HG03575 (cell line): Measurements from ENCODE around the gene NCAPG2.
A peak's percentile ranks its signal among the peaks of the same experiment; 100 is the strongest.

Experiments used
- ATAC-seq: cut with Tn5 transposase; IDR thresholded peaks from one replicate; pipeline ENCODE4 v1.9.1; 2021; ENCODE audit not compliant: unreplicated experiment, insufficient number of reproducible peaks, low FRiP score; ENCODE audit errors: extremely low read depth

The NCAPG2 gene

DNA sequence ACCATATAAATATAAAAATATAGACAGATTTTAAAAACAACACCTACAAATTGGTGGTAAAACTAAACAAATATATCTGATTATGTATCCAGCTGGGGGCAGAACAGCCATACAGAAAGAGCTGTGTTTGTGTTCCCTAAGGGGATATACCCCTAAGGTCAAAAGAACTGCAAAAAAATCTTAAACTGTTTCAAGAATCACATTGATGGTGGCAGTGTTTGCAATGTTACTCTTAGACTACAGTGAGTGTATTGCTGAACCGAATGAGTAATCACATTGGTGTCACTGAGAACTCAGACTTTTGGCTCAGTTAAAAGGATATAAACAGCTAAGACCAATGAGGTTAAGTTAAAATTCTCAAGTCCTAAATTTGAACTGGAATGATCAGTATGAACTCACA is 89.9 kb downstream of the NCAPG2 start:
- no peak for ATAC-seq

DNA sequence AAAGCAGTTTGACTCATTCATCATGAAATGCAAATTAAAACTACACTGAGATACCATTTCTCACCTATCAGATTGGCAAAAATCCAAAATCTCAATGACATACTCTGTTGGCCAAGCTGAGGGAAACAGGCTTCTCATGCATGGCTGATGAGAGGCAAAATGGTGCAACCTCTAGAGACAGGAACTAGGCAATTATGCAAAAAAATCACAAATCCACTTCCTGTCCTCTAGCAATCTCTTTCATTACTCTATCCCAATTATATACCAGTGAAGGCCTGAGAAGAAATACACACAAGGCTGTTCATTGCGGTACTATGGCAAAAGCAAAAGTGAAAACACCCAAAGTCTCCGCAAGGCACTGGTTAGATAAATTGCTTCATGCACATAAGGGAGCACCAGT is 91.1 kb downstream of the NCAPG2 start:
- ATAC-seq = peak; percentile 84

DNA sequence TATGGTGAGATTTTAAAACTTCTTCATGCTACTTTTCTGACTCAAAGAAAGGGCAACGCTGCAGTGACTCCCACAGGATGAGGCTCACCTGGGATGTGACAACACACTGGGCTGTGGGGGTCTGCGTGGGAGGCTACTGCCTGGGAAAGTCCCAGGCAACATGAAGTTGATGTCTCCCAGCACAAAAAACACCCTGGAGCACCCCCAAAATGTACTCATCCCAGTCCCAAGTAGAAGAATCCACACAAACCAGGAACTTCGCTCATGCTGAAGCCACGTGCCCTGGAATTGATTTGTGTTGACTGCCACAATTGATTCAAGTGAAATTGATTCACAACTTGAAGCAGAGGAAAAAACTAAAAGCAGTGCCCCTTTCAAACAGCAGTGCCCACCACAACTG is 92.1 kb downstream of the NCAPG2 start:
- no peak for ATAC-seq

DNA sequence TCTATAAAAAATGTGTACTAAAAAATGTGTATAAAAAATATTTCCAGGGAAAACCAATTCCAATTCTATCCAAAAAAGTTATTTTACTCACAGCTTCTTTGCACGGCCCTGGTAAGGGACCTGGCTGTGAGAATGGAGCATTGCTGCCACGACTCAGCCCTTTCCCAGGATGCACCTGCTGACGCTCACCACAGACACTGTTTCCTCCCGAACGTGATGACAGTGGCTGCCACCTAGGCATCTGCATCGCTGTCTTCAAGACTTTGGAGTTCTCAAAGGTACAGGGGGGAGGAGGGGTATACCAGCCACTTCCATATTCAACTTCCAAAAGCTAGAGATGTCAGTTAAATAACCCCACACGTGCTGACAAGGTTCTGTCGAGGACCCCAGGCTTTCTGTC is 93.1 kb downstream of the NCAPG2 start:
- ATAC-seq = no peak

DNA sequence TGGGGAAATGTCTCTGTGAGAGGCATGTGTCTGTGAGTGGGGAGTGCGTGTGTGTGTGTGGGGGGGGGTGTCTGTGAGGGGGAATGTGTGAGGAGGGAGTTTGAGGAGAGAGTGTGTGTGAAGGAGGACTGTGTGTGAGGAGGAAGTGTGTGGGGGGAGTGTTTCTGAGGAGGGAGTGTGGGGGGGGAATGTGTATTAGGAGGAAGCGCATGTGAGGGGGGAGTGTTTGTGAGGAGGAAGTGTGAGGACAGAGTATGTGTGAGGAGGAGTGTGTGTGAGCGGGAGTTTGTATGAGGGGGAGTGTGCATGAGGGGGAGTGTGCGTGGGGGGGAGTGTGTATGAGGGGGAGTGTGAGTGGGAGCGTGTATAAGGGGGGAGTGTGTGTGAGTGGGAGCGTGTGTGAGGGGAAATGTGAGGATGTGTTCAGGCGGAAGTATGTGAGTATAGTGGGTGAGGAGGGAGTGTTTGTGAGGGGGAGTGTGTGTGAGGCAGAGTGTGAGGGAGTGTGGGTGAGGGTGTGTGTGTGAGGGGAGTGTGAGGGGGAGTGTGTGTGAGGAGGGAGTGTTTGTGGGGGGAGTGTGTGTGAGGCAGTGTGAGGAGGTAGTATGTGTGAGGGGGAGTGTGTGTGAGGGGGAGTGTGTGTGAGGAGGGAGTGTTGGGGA is 95.2 kb downstream of the NCAPG2 start:
- ATAC-seq = no peak

DNA sequence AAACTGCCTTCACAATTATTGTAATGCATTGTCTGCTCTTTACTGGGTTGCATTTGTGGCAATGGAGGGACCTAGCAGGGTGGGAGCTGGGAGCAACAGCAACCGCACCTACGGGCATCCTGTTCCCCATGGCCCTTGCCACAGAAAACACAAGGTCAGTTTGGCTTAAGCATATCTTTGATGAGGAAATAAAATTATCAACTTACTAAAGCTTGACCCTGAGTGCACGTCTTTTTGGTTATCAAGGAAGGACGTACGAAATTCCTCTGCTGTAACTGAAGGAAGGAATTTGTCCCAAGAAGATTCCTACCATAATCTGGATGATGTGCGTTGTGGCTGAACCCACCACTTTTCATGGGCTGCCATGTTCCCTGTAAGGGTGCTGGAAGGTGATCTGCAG is 97.0 kb downstream of the NCAPG2 start:
- no peak for ATAC-seq

DNA sequence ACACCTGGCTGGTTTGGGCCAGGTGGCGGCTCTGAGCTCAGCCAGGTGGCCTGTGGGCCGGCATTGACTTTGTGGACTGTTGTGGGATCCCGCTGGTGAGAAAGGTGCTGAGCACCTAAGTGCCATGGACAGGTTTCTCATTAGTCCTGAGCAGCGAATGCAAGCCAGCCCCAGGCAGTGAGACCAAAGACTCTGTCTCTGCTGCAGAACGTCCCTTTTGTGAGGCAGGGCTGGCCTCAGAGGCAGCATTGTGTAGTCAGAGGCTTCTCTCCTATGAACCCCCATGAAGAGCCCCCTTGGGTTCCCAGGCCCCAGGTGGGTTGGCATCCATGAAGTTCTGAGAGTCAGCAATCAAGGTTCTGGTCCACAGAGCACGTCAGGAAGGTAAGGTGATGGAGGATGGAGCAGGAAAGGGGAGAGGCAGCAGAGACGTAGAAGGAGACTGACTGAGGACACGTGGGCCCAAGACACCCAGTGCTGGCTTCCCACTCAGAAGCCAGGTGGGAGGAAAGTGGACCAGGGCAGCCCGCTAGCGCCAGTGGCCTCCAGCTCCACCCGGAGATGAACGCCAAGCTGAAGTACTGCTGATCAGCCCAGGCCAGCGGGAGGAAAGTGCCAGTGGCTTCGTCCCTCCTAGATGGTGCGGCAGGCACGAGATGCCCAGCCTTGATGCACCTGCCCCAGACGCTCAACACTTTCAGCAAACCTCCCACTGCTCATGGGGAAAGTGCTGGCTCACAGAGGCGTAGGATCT is 97.8 kb downstream of the NCAPG2 start:
- ATAC-seq = no peak

DNA sequence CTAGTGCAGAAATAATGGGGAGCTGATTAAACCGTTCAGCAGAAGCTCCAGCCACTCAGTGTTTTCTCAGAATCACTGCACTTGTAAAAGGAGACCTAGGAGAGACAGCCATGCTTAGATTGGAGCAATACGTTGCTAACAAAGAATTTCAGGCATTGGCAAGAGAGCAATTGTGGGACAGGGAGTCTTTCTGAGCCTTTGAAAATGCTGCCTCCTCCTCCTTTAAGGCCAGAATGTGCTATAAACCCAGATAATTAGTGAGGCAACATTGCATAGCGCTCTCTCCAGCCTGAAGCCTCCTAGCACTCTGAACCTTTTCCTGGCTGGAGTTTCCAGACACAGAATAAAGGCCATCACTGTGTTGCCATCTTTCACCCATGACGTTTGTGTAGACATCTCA is 98.5 kb downstream of the NCAPG2 start:
- no peak for ATAC-seq

DNA sequence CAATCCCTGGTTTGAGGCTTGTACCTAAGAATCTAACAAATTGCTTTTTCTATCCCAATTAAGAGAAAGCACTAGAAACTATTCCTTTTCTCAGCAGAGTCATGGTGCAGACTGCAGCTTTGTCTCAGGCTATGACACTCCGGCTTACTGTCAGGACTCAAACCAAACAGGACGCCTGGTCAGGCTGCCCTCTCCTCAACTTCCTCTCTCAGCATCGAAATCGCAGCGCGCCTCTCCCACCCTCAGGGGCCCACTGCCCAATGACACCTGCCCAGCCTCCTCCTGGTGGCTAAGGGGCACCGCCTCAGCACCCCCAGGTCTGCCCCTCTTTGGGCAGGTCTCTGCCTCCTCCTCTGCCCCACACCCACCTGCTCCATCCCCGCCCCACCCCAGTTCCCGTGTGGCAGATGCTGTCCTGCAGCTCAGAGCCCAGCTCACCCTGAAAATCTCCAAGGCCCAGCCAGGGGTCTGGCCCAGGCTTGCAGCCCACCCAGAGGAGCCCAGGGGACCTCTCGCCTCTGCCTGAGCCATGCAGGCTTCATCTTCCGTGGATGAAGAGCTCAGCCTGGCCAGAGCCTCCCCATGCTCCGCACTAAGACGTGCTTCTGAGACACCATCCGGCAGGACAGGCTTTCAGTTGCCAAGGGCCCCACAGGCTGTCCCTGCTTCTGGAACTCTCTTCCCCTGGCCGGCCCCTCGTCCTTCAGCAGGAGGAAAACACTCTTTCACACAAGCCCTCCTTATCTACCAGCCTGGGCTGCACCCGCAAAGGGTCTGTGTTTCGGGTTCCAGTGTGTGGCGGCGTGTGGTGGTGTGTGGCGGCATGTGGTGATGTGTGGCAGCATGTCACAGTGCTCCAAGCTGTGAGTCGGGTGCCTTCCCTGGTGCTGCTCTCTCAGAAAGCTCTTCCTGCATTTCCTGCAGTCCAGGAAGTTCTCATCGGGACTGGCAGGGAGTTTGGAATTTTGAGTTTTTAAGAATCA is 100.5 kb downstream of the NCAPG2 start:
- ATAC-seq = no peak

DNA sequence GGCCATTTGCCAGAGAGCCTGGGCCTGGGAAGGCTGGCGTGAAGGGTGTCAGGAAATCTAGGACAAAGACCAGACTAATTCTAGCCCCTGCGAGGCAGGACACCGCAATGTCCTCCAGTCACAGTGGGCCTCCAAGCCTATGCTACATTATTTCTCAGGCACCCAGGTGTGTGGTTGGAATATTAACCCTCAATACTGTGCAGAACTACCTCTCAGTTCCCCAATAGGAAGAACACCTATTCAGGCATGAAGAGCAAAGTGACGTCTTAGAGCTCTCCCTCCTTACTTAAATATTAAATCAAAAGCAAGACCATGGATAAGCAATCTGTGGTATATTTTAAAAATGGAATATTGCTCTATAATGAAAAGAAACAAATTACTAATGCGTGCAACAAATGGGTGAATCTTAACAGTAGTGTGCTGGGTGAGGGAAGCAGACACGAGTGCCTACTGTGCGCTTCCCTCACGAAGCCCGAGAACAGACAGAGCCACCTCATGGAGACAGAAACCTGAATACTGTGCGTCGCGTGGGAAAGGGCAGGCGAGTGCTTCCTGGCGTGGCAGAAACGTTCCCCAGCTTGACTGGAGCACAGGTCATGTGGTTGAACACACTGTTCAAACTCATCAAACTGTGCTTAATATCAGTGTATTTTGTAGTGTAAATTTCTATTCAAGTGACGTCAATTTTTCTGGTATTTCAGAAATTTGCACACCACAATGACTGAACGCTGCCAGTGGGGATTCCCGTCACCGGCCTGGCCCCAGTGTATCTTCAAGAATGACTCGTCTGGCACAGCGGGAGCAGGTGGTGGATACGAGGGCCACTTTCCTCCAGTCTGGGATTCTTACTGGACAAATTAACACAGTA is 101.5 kb downstream of the NCAPG2 start:
- ATAC-seq = no peak

DNA sequence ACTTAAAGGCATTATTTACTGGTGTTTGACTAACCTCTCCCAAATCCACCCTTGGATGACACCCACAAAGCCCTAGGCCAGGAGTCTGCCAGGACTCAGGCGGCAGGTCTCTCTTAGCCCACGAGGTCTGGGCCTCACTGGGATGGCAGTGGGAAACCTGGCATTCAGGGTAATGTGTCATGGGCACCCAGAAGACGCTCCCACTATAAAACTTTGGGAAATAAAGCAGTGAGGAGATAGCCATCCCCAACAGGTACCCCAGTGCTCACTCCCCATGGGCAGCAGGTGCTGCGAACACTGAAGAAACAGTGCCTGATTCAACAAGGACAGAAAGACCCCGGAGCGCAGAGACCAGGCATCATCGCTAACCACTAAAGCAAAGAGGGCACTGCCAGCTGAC is 102.6 kb downstream of the NCAPG2 start:
- no peak for ATAC-seq

DNA sequence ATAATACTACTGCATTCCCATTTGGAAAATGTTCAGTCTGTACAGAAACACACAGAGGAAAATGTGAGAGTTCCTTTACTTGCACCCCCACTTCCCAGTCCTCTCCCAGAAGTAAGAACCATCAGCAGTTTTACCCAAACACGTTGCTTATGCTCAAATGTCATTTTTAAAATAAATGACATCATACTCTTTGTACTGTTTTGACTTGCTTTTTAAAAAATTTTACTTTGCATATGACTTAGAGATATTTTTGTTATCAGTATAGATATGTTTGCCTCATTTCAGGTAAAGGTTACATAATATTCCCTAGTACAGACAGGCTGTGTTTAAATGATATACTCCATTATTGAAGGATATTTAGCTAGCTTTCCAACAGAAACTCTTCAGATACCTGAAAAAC is 103.5 kb downstream of the NCAPG2 start:
- ATAC-seq = no peak

DNA sequence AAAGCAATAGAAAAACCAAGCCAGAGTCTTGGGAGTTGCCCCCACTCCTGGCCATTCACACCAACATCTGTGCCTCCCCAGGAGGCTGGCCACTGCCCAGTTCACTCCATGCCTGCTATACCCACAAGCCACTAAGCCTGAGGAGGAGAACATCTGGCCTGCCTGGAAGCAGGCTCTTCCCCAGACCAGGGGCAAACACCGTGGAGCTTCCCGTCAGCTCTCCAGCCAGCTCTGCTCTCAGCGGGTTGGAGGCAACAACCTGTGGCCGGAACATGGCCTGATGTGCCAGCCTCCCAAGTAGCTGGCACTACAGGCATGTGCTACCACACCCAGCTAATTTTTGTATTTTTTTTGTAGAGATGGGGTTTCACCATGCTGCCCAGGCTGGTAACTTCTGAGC is 107.9 kb downstream of the NCAPG2 start:
- no peak for ATAC-seq

DNA sequence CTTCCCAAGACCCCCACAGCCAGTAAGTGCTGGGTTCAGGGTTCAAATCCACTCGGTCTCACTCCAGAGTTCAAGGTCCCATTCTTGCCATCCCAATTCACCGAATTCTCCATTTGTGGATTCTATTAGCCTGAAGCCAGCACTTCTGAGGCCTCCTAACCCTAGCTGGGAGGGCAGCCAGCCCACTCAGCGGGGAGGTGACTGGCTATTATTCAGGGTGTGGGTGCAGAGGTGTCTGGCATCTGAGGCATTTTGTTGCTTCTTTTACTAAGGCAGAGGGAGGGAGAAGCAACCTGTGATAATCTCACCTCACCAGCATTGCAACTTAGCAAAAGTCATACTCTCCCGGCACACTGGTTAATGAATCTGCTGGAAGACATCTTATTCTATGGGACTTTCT is 108.3 kb downstream of the NCAPG2 start:
- no peak for ATAC-seq

DNA sequence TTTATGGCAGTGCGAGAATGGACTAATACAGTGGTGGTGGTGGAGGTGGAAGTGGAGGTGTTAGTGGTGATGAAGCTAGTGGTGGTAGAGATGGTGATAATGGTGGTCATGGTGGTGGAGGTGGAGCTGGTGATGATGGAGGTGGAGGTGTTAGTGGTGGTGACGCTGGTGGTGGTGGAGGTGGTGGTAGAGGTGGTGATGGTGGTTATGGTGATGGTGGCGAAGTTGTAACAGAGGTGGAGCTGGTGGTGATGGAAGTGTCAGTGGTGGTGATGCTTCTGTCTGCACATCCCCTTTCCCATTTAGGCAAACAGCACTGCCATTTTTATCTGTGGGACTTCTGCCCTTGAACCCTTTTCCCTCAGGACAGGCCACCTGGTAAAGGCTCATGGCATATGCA is 109.5 kb downstream of the NCAPG2 start:
- ATAC-seq = no peak

DNA sequence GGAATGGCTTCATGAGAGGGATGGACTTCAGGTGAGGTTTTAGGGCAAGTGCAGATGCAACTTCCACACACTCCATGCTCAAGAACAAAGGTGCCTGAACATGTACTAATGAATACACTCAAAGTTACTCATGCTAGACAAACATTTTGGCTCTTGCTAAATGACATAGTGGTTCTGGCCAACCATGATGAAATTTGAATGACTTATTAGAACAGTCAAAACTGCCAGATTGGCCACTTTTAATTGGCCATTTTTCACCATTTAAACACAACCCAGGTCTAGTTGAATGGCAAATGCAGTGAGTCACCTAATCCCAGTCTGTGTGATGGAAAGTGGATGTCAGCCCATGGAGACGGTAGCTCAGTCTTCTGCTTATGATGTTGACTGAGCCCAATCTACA is 112.1 kb downstream of the NCAPG2 start:
- ATAC-seq = no peak

DNA sequence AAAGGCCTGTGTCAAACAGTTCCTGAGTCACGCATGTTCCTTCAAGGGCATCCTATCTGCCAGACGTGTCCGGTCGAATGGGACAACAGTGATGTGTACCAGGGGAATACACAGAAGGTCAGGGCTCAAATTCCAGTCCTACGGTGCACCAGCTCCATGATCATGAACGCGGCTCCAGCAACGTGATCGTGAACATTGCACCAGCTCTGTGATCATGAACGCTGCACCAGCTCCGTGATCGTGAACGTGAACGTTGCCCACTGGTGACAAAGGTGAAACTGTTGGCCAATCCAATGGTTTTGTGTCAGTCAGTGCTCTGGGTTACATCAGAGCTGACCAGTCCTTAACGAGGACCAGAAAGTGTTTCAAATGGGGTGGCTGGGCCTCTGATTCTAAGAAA is 112.7 kb downstream of the NCAPG2 start:
- no peak for ATAC-seq

DNA sequence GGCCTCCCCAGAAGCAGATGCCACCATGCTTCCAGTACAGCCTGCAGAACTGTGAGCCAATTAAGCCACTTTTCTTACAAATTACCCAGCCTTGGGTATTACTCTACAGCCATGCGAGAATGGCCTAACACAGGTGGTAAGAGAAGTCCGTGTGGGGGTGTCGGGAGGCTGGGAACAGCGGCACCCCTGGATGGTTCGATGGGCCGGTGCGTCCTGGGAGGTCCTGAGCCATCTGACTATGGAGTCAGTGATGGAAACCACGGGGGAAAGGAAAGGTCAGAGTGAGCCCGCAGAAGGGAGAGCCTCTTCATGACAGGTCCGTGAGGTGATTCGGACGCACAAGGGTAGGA is 114.4 kb downstream of the NCAPG2 start:
- ATAC-seq = no peak

DNA sequence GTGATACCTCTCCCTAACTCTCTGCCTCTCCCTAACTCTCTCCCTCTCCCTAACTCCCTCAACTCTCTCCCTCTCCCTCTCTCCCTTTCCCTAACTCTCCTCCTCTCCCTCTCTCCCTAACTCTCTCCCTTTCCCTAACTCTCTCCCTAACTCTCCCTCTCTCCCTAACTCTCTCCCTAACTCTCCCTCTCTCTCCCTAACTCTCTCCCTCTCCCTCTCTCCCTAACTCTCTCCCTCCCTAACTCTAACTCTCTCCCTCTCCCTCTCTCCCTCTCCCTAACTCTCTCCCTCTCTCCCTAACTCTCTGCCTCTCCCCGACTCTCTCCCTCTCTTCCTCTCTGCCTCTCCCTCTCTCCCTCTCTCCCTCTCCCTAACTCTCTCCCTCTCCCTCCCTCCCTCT is 115.0 kb downstream of the NCAPG2 start:
- no peak for ATAC-seq
